HepG2 (cell line): Measurements from ENCODE around the gene CARMIL1. TPM values are rescaled to one million over a fixed set of nuclear protein-coding genes. Genes with fewer than 3 reads are reported as not detected.

ENCODE experiments used
- DPF2 ChIP-seq: sonication (generic); formaldehyde crosslinking; IDR thresholded peaks from 2 replicates; pipeline ENCODE4 v1.4.0; 2020; ENCODE audit warnings: mild to moderate bottlenecking, low read depth, missing genetic modification reagents, borderline replicate concordance
- EP300 ChIP-seq, 3 experiments: sonication (generic) in 1 of 3; formaldehyde crosslinking in 1 of 3; IDR thresholded peaks; 2 replicates each; pipeline versions ENCODE4 v1.5.1 to v1.6.1; 2011 to 2020; ENCODE audit warnings: low read depth in 2 of 3, low read length in 2 of 3, borderline replicate concordance in 1 of 3, improper control_type of control experiment in 1 of 3, mild to moderate bottlenecking in 1 of 3, missing genetic modification reagents in 1 of 3, moderate library complexity in 1 of 3
- FOXA1 ChIP-seq, 2 experiments: fragments of 450-650 bp in 1 of 2; sonication (generic) in 1 of 2; formaldehyde crosslinking in 1 of 2; IDR thresholded peaks; 2 replicates each; pipeline versions ENCODE4 v1.4.0 to v1.6.1; 2016 to 2020; ENCODE audit warnings: missing genetic modification reagents in 1 of 2
- HDAC1 ChIP-seq: sonication (generic); formaldehyde crosslinking; IDR thresholded peaks from 2 replicates; pipeline ENCODE4 v1.5.1; 2020; ENCODE audit warnings: mild to moderate bottlenecking, missing genetic modification reagents
- KAT8 ChIP-seq: IDR thresholded peaks from 2 replicates; pipeline ENCODE4 v1.6.1; 2016; ENCODE audit warnings: missing genetic modification reagents, missing compliant biosample characterization
- KLF6 ChIP-seq: IDR thresholded peaks from 2 replicates; pipeline ENCODE4 v1.8.0; 2016; ENCODE audit warnings: missing biosample characterization, missing genetic modification reagents
- MIER2 ChIP-seq: IDR thresholded peaks from 2 replicates; pipeline ENCODE4 v1.6.1; 2016; ENCODE audit warnings: missing biosample characterization, missing genetic modification reagents
- SOX13 ChIP-seq, 3 experiments: fragments of 450-650 bp in 1 of 3; sonication (generic) in 1 of 3; formaldehyde crosslinking in 1 of 3; IDR thresholded peaks in 2 of 3; conservative IDR thresholded peaks in 1 of 3; 2 replicates each; pipeline versions ENCODE4 v1.5.0 to v1.6.1; 2016 to 2020; ENCODE audit warnings: antibody characterized with exemption in 1 of 3, mild to moderate bottlenecking in 1 of 3, missing compliant biosample characterization in 1 of 3, missing genetic modification reagents in 1 of 3, moderate library complexity in 1 of 3
- SOX5 ChIP-seq: IDR thresholded peaks from 2 replicates; pipeline ENCODE4 v1.6.1; 2016; ENCODE audit warnings: borderline replicate concordance
- SSRP1 ChIP-seq: IDR thresholded peaks from 2 replicates; pipeline ENCODE4 v1.6.1; 2016; ENCODE audit warnings: control low read depth
- ZBTB20 ChIP-seq: sonication (generic); formaldehyde crosslinking; IDR thresholded peaks from 2 replicates; pipeline ENCODE4 v1.8.1; 2023; ENCODE audit warnings: missing genetic modification reagents, low read depth, mild to moderate bottlenecking, borderline replicate concordance
- ZKSCAN8 ChIP-seq: IDR thresholded peaks from 2 replicates; pipeline ENCODE4 v1.6.1; 2016; ENCODE audit warnings: borderline replicate concordance, missing genetic modification reagents, missing compliant biosample characterization
- ZNF10 ChIP-seq: sonication (generic); formaldehyde crosslinking; IDR thresholded peaks from 2 replicates; pipeline ENCODE4 v1.4.0; 2020; ENCODE audit warnings: mild to moderate bottlenecking, low read depth, missing genetic modification reagents, borderline replicate concordance
- ZNF839 ChIP-seq: sonication (generic); formaldehyde crosslinking; IDR thresholded peaks from 2 replicates; pipeline ENCODE4 v1.4.0; 2020; ENCODE audit warnings: missing genetic modification reagents, mild to moderate bottlenecking, borderline replicate concordance
- polyA plus RNA-seq, 8 experiments: library from polyadenylated mRNA; depleted of rRNA in 3 of 8; stranded (reverse) in 7 of 8; unstranded in 1 of 8; fragments of >200 nt; fragmentation: Illumina TruSeq in 4 of 8; extraction: Trizol in 4 of 8; gene quantifications; 2 replicates each; pipeline versions ENCODE4 v1.2.1 to v1.2.3, GENCODE V29; 2011 to 2016; ENCODE audit warnings: low read depth in 4 of 8, missing spikeins in 1 of 8, mixed read lengths in 1 of 8; ENCODE audit not compliant: insufficient read depth in 1 of 8
- total RNA-seq, 5 experiments: library from RNA; depleted of rRNA; stranded (reverse); fragments of >200 nt; fragmentation: Illumina TruSeq; extraction: Trizol; gene quantifications; 2 replicates each; pipeline ENCODE4 v1.2.3, GENCODE V29; 2016; ENCODE audit warnings: low read depth in 1 of 5
- TF ChIP-seq, protein P1 (sequence below): sonication (generic); formaldehyde crosslinking; IDR thresholded peaks from 2 replicates; pipeline ENCODE4 v1.4.0; 2020; ENCODE audit warnings: missing genetic modification reagents
- TF ChIP-seq, protein P2 (sequence below): sonication (generic); formaldehyde crosslinking; IDR thresholded peaks from 2 replicates; pipeline ENCODE4 v1.5.1; 2020; ENCODE audit warnings: mild to moderate bottlenecking, missing genetic modification reagents, borderline replicate concordance
- TF ChIP-seq, protein P3 (sequence below): sonication (generic); formaldehyde crosslinking; IDR thresholded peaks from 2 replicates; pipeline ENCODE4 v1.4.0; 2020; ENCODE audit warnings: missing genetic modification reagents, borderline replicate concordance
- TF ChIP-seq, protein P4 (sequence below): sonication (generic); formaldehyde crosslinking; IDR thresholded peaks from 2 replicates; pipeline ENCODE4 v1.5.0; 2020; ENCODE audit warnings: mild to moderate bottlenecking, missing genetic modification reagents, borderline replicate concordance

Gene CARMIL1
- total and polyA plus RNA-seq, 2 of the 13 experiments (the other 11 are each of a cell fraction or from before 2014, with no cell fraction given): 1.8 to 2.6 TPM

DNA sequence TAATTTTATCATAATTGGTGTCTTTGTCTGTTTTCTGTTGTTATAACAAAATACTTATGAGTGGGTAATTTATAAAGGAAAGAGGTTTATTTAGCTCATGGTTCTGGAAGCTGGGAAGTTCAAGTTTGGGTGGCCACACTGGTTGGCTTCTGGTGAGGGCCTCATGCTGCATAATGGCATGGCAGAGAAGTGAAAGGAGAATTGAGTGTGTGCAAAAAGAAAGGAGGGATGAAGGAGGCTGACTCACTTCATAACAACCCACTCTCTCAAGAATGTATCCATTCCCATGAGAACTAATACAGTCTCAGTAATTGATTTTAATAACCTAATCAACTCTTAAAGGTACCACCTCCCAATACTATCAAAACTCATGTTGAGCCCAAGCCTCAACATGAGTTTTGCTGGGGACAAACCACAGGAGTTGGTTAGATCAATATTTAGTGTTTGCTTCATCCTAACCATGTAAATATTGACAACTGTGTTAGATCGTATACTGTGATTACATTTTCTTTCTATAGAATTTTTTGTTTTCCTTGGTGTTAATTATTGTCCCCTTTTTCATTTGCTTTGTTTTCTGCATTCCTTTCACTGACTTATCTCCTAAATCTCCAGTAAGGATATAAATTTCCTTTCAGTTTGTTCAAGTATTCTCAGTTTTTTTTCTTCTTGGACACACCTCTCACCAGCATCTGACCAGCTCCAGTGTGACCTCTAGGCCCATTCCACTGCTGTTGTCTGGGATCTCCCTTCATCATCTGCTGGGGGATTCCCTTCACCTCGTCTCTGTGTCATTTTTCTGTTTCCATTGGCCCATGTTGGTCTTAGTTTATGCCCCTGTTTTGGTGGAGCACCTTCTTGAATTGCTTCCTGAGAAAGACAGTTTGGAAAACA lies 318.0 kb downstream of the CARMIL1 start (continued):
- TF ChIP-seq ZNF839 (no peak), SOX13 (IDR thresholded peaks at IDR 0.05) (no peak), SOX13 (CRISPR knock-in tag; conservative IDR thresholded peaks at IDR 0.05 in 1 of 2, IDR thresholded peaks at IDR 0.05 in 1 of 2) (peak in 1 of 2 experiments; percentile 94; a peak in 2 of 4 replicates), SOX5 (CRISPR knock-in tag) (peak; percentile 92; the same call in 1 of the 2 replicates), EP300 (IDR thresholded peaks at IDR 0.05; ENCODE audit: low read depth in 2 of 2, low read length in 2 of 2) (peak in 1 of 2 experiments; percentile 52; a peak in 1 of 4 replicates), EP300 (CRISPR knock-in tag; IDR thresholded peaks at IDR 0.05; ENCODE audit: borderline replicate concordance) (no peak), ZKSCAN8 (0 out of 2 replicates have a peak, but pooled peaks have one; percentile 24), DPF2 (CRISPR knock-in tag) (no peak), ZBTB20 (CRISPR knock-in tag) (peak; percentile 83; the same call in 1 of the 2 replicates), ZNF10 (CRISPR knock-in tag) (no peak), FOXA1 (IDR thresholded peaks at IDR 0.05) (peak; percentile 87), FOXA1 (CRISPR knock-in tag; IDR thresholded peaks at IDR 0.05) (peak; percentile 43; the same call in 1 of the 2 replicates), SSRP1 (CRISPR knock-in tag) (no peak), KLF6 (CRISPR knock-in tag) (0 out of 2 replicates have a peak, but pooled peaks have one; percentile 52), HDAC1 (peak; percentile 57; the same call in 1 of the 2 replicates), KAT8 (0 out of 2 replicates have a peak, but pooled peaks have one; percentile 30), MIER2 (CRISPR knock-in tag) (no peak)
- TF ChIP-seq, protein P1, sequence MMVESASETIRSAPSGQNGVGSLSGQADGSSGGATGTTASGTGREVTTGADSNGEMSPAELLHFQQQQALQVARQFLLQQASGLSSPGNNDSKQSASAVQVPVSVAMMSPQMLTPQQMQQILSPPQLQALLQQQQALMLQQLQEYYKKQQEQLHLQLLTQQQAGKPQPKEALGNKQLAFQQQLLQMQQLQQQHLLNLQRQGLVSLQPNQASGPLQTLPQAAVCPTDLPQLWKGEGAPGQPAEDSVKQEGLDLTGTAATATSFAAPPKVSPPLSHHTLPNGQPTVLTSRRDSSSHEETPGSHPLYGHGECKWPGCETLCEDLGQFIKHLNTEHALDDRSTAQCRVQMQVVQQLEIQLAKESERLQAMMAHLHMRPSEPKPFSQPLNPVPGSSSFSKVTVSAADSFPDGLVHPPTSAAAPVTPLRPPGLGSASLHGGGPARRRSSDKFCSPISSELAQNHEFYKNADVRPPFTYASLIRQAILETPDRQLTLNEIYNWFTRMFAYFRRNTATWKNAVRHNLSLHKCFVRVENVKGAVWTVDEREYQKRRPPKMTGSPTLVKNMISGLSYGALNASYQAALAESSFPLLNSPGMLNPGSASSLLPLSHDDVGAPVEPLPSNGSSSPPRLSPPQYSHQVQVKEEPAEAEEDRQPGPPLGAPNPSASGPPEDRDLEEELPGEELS (CRISPR knock-in tag): peak; percentile 67
- TF ChIP-seq, protein P2, sequence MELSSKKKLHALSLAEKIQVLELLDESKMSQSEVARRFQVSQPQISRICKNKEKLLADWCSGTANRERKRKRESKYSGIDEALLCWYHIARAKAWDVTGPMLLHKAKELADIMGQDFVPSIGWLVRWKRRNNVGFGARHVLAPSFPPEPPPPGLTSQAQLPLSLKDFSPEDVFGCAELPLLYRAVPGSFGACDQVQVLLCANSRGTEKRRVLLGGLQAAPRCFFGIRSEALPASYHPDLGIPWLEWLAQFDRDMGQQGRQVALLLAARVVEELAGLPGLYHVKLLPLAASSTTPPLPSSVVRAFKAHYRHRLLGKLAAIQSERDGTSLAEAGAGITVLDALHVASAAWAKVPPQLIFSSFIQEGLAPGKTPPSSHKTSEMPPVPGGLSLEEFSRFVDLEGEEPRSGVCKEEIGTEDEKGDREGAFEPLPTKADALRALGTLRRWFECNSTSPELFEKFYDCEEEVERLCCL (CRISPR knock-in tag): no peak
- TF ChIP-seq, protein P3, sequence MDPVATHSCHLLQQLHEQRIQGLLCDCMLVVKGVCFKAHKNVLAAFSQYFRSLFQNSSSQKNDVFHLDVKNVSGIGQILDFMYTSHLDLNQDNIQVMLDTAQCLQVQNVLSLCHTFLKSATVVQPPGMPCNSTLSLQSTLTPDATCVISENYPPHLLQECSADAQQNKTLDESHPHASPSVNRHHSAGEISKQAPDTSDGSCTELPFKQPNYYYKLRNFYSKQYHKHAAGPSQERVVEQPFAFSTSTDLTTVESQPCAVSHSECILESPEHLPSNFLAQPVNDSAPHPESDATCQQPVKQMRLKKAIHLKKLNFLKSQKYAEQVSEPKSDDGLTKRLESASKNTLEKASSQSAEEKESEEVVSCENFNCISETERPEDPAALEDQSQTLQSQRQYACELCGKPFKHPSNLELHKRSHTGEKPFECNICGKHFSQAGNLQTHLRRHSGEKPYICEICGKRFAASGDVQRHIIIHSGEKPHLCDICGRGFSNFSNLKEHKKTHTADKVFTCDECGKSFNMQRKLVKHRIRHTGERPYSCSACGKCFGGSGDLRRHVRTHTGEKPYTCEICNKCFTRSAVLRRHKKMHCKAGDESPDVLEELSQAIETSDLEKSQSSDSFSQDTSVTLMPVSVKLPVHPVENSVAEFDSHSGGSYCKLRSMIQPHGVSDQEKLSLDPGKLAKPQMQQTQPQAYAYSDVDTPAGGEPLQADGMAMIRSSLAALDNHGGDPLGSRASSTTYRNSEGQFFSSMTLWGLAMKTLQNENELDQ (CRISPR knock-in tag): no peak
- TF ChIP-seq, protein P4, sequence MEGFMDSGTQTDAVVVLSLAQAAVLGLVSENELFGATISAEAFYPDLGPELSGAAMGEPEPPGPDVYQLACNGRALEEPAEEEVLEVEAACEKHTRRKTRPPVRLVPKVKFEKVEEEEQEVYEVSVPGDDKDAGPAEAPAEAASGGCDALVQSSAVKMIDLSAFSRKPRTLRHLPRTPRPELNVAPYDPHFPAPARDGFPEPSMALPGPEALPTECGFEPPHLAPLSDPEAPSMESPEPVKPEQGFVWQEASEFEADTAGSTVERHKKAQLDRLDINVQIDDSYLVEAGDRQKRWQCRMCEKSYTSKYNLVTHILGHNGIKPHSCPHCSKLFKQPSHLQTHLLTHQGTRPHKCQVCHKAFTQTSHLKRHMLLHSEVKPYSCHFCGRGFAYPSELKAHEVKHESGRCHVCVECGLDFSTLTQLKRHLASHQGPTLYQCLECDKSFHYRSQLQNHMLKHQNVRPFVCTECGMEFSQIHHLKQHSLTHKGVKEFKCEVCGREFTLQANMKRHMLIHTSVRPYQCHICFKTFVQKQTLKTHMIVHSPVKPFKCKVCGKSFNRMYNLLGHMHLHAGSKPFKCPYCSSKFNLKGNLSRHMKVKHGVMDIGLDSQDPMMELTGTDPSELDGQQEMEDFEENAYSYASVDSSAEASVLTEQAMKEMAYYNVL: peak; percentile 69; the same call in 1 of the 2 replicates
